Measurements from ENCODE around the gene SEC11A. TPM values are rescaled to one million over a fixed set of nuclear protein-coding genes. Genes with fewer than 3 reads are reported as not detected.
A peak's percentile ranks its signal among the peaks of the same experiment; 100 is the strongest.

SEC11A gene
- polyA plus RNA-seq, 1 experiment: 324 TPM

DNA sequence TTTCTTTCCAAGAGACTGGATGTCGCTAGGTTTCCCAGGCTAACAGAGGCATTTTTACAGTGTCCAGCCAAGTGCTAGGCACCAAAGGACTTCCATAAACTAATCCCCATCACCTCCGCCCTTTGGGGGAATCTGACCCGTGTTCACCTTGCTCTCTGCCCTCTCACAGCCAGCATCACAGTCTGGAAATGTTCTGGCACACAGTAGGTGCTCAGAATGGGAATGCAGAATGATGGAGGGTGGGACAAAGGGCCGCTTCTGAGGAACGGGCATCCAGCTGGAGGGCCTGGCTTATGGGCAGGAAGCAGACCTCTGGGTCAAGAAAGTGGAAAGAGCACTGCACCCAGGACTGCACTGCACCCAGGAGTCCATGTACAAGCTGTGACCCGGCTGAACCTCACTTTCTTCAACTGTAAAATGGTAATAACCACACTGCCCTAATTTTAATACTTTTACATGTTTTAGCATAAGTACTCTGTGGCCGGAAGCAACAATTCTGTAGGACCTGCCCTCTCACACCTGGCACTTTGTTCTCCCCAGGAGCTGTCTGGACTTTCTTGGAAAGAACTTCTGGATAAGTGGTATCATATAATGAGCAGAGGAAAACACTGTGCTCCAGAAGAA is 57.0 kb downstream of the SEC11A start:
- Histone ChIP-seq H3K9me3 (ENCODE audit: control insufficient read depth, insufficient read depth, low read length) (no peaks in the 10 kb centered on the region), H3K27me3 (ENCODE audit: control insufficient read depth, insufficient read depth, low read length) (no peaks in the 10 kb centered on the region), H3K4me3 (ENCODE audit: low read depth, low read length) (no peak overlapping the region), H3K27ac (ENCODE audit: low read depth, low read length) (peak overlapping the region; percentile 73)
- POLR2A ChIA-PET: interaction anchor here (0.6 to 1.3 kb wide), 4 partner anchors 28 to 253 kb away, joined by 3 to 6 read pairs (median 4); no protein-coding TSS in a partner anchor
- TF ChIP-seq, protein P1, sequence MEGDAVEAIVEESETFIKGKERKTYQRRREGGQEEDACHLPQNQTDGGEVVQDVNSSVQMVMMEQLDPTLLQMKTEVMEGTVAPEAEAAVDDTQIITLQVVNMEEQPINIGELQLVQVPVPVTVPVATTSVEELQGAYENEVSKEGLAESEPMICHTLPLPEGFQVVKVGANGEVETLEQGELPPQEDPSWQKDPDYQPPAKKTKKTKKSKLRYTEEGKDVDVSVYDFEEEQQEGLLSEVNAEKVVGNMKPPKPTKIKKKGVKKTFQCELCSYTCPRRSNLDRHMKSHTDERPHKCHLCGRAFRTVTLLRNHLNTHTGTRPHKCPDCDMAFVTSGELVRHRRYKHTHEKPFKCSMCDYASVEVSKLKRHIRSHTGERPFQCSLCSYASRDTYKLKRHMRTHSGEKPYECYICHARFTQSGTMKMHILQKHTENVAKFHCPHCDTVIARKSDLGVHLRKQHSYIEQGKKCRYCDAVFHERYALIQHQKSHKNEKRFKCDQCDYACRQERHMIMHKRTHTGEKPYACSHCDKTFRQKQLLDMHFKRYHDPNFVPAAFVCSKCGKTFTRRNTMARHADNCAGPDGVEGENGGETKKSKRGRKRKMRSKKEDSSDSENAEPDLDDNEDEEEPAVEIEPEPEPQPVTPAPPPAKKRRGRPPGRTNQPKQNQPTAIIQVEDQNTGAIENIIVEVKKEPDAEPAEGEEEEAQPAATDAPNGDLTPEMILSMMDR (IDR thresholded peaks at IDR 0.05; ENCODE audit: low read depth, low read length): no peak
- DNase-seq (ENCODE audit: low read depth, low spot score): no peak
- CTCF ChIA-PET: interaction anchor here (0.5 to 2.0 kb wide), 33 partner anchors 8 to 752 kb away, joined by 3 to 16 read pairs (median 4); partner anchors contain the start of gene SEC11A

DNA sequence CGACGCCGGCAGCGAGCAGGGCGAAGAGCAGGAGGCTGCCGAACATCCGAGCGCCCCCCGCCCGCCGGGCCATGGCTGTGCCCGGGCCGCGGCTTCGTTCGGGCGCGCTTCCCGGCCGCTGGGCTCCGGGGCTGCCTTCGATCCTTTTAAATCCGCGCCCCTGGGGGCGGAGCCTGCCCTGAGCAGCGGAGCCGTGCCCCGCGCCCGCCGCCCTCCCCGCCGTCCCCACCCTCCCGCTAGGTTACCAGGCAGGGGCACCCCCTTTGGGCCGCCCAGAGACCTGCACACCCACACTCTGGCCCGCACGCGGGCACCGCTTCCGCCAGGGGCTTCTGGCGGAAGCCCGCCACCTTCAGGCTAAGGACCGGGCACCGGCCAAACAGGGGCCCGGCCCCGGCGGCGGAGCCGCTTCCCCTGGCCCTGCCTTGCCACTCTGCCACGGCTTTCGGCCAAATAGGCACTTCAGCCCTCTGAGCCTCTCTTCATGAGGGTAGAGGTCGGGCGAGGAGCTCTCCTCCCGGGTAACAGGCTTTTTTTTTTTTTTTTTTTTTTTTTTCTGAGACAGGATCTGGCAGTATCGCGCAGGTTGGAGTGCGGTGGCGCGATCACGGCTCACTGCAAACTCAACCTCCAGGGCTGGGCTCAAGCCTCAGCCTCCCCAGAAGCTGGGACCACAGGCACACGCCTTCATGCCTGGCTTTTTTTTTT is 57.7 kb downstream of the SEC11A start, which contains the start of gene NMB:
Gene NMB (minus strand): TSS at position 120 of the 708 bp plus-strand sequence. CDS start 47 bp downstream, at position 73.
- Histone ChIP-seq H3K4me3 (ENCODE audit: low read depth, low read length) (peak within 1 kb of the TSS; percentile 58), H3K27me3 (ENCODE audit: control insufficient read depth, insufficient read depth, low read length) (no peaks in the 10 kb centered on the region), H3K9me3 (ENCODE audit: control insufficient read depth, insufficient read depth, low read length) (no peaks in the 10 kb centered on the region), H3K27ac (ENCODE audit: low read depth, low read length) (peak within 1 kb of the TSS; percentile 73)
- TF ChIP-seq, protein P1 (IDR thresholded peaks at IDR 0.05; ENCODE audit: low read depth, low read length): peak; percentile 72
- CTCF ChIA-PET: interaction anchor here (0.5 to 2.0 kb wide), 31 partner anchors 8 to 751 kb away, joined by 3 to 16 read pairs (median 5); partner anchors contain the start of gene SEC11A
- DNase-seq (ENCODE audit: low read depth, low spot score): no peak
- POLR2A ChIA-PET: interaction anchor here (0.6 to 1.3 kb wide), 3 partner anchors 58 to 816 kb away, joined by 3 to 6 read pairs (median 5); no protein-coding TSS in a partner anchor

DNA sequence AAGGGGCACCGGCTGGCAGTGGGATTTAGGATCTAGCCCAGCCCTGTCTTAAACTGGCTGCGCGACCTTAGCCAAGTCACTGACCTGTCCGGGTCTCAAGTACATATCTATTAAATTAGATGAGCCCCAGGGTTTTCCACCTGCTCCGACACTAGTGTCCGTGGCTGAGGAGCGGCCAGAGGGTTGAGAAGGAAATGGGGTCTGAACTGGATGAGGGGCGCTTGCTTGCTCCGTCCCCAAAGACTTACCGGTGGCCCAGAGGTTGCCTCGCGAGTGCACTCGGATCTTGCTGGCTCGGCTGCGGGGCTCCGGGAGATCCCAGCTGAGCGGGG is 58.2 kb downstream of the SEC11A start:
- ChIA-PET CTCF (interaction anchor here (1.0 to 1.4 kb wide), 2 partner anchors 27 to 30 kb away, joined by 3 to 6 read pairs; no protein-coding TSS in a partner anchor), POLR2A (interaction anchor here (1.3 kb wide), 1 partner anchor 59 kb away, joined by 6 read pairs; no protein-coding TSS in a partner anchor)
- Histone ChIP-seq H3K27me3 (ENCODE audit: control insufficient read depth, insufficient read depth, low read length) (no peaks in the 10 kb centered on the region), H3K9me3 (ENCODE audit: control insufficient read depth, insufficient read depth, low read length) (no peaks in the 10 kb centered on the region), H3K27ac (ENCODE audit: low read depth, low read length) (no peak overlapping the region), H3K4me3 (ENCODE audit: low read depth, low read length) (peak overlapping the region; percentile 58)
- TF ChIP-seq, protein P1 (IDR thresholded peaks at IDR 0.05; ENCODE audit: low read depth, low read length): no peak
- DNase-seq (ENCODE audit: low read depth, low spot score): no peak

GRCh38 chr15:84656972-84657371 is 59.0 kb downstream of the SEC11A start:
- no peak overlapping the region for H3K27ac ChIP-seq (ENCODE audit: low read depth, low read length)
- POLR2A ChIA-PET: interaction anchor here (0.6 kb wide), 1 partner anchor 54 kb away, joined by 4 read pairs; no protein-coding TSS in a partner anchor
- no peaks in the 10 kb centered on the region for H3K27me3 ChIP-seq (ENCODE audit: control insufficient read depth, insufficient read depth, low read length)
- CTCF ChIA-PET: interaction anchor here (1.0 to 2.6 kb wide), 4 partner anchors 29 to 271 kb away, joined by 3 to 12 read pairs (median 4); no protein-coding TSS in a partner anchor
- no peak for DNase-seq (ENCODE audit: low read depth, low spot score)
- H3K4me3 ChIP-seq (ENCODE audit: low read depth, low read length): no peak overlapping the region
- no peaks in the 10 kb centered on the region for H3K9me3 ChIP-seq (ENCODE audit: control insufficient read depth, insufficient read depth, low read length)
- TF ChIP-seq, protein P1 (IDR thresholded peaks at IDR 0.05; ENCODE audit: low read depth, low read length): no peak
